Caco-2 (cell line): ENCODE data around the gene SESN1. TPM values are rescaled to one million over a fixed set of nuclear protein-coding genes. Genes with fewer than 3 reads are reported as not detected.

Source experiments
- BruUV-seq: library from RNA; stranded (reverse); fragments of 400-500 nt; replicated peaks from 2 replicates; lab custom pipeline; 2021; lab: Mats Ljungman, UMichigan
- CTCF ChIA-PET: fragments of 300-600 bp; sonication (Branson Sonifier 250); formaldehyde crosslinking; loops from one replicate; lab custom pipeline; 2022; ENCODE audit warnings: antibody characterized with exemption; lab: Charles Lee
- POLR2A ChIA-PET: fragments of 300-600 bp; sonication (Branson Sonifier 250); formaldehyde crosslinking; loops from one replicate; lab custom pipeline; 2022; ENCODE audit warnings: antibody characterized with exemption; lab: Charles Lee
- DNase-seq, 2 experiments: peaks; one replicate each; pipeline versions ENCODE4 v3.0.0 to v3.0.0-alpha.2; 2020 to 2022
- H3K27me3 ChIP-seq: replicated peaks from 2 replicates; pipeline ENCODE4 v1.6.0; 2011; ENCODE audit warnings: low read length; ENCODE audit not compliant: control insufficient read depth, insufficient read depth
- H3K36me3 ChIP-seq: 2 replicates; pipeline ENCODE4 v1.5.1; 2011; ENCODE audit warnings: low read length; ENCODE audit not compliant: control insufficient read depth, insufficient read depth
- H3K4me1 ChIP-seq: fragments of 250-450 bp; sonication (Bioruptor Pico); 2 replicates; pipeline ENCODE4 v1.5.1; 2020; ENCODE audit warnings: mild to moderate bottlenecking
- H3K4me3 ChIP-seq: 2 replicates; pipeline ENCODE4 v1.5.1; 2011; ENCODE audit warnings: low read depth, mild to moderate bottlenecking, control low read depth, low read length
- H3K9me3 ChIP-seq: fragments of 250-450 bp; sonication (Bioruptor Pico); 2 replicates; pipeline ENCODE4 v1.5.1; 2020; ENCODE audit warnings: mild to moderate bottlenecking, moderate library complexity
- H3K27ac Mint-ChIP-seq: one replicate; pipeline ENCODE4 v1.8.0; 2022; ENCODE audit warnings: mixed read lengths; ENCODE audit not compliant: unreplicated experiment
- H3K27me3 Mint-ChIP-seq: one replicate; pipeline ENCODE4 v1.8.0; 2022; ENCODE audit warnings: mixed read lengths; ENCODE audit not compliant: insufficient read depth, unreplicated experiment
- H3K36me3 Mint-ChIP-seq: one replicate; pipeline ENCODE4 v1.8.0; 2022; ENCODE audit warnings: mild to moderate bottlenecking, mixed read lengths; ENCODE audit not compliant: insufficient read depth, unreplicated experiment
- H3K4me1 Mint-ChIP-seq: one replicate; pipeline ENCODE4 v1.8.0; 2022; ENCODE audit warnings: low read depth, mixed read lengths; ENCODE audit not compliant: unreplicated experiment
- H3K4me3 Mint-ChIP-seq: one replicate; pipeline ENCODE4 v1.8.0; 2022; ENCODE audit warnings: mild to moderate bottlenecking, moderate library complexity, mixed read lengths; ENCODE audit not compliant: unreplicated experiment
- H3K9me3 Mint-ChIP-seq: one replicate; pipeline ENCODE4 v1.8.0; 2022; ENCODE audit warnings: mixed read lengths; ENCODE audit not compliant: unreplicated experiment
- intact Hi-C: fragments of 100-400 bp; cut with micrococcal nuclease; formaldehyde crosslinking; loops from one replicate; pipeline ENCODE4 v1.10.0; 2022; ENCODE audit not compliant: unreplicated experiment
- total RNA-seq: library from RNA; stranded (reverse); gene quantifications from 2 replicates; pipeline ENCODE4 v1.2.3, GENCODE V29; 2022
- TF ChIP-seq, protein P1 (sequence below), 2 experiments: fragments of 200-600 bp in 1 of 2; IDR thresholded peaks; 1 replicate in 1 of 2; 2 replicates in 1 of 2; pipeline versions ENCODE4 v1.5.1 to v1.8.0; 2011 to 2022; ENCODE audit warnings: antibody characterized with exemption in 1 of 2, control low read depth in 1 of 2, inconsistent platforms in 1 of 2, low read depth in 1 of 2, low read length in 1 of 2, mild to moderate bottlenecking in 1 of 2, moderate library complexity in 1 of 2; ENCODE audit not compliant: insufficient read depth in 1 of 2, severe bottlenecking in 1 of 2, unreplicated experiment in 1 of 2

SESN1 gene
- total RNA-seq, 1 experiment from 2014 or later, result 21.9 TPM

DNA sequence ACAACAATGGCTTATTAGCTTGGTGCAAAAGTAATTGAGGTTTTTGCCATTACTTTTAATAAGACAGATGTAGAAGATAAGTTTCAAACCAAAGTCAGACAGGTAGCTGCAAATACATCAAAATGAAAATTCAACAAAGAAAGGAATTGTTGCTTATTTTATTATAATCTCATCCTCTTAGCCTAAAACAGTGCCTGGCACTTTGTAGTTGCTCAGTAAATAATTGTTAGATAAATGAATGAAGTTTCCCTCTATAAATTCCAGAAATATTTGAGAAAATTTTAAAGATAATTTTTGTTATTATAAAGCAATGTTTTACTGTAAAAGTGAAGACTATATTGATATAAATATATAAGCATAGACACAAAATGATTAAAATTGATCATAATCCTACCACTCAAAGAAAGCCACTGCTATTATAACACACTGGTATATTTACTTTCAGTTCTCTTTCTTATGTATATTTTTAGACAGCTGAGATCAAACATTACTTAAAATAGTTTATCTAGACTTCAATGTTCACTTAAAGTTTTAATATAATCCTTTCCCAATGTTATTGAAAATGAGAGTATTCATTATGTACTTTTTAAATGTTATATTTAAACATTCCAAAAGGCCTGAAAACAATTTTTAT lies 42.5 kb downstream of the SESN1 start:
- intact Hi-C loops, result no loop called here
- no peaks in the 10 kb centered on the region for H3K36me3 ChIP-seq
- no peaks in the 10 kb centered on the region for H3K9me3 ChIP-seq
- peaks cover 42% of the 10 kb centered on the region for H3K4me1 Mint-ChIP-seq
- H3K4me3 ChIP-seq, result no peak overlapping the region
- H3K4me1 ChIP-seq, result peaks cover 47% of the 10 kb centered on the region
- BruUV-seq, result no TSS peak
- no peak overlapping the region for H3K4me3 Mint-ChIP-seq
- no peaks in the 10 kb centered on the region for H3K27me3 Mint-ChIP-seq
- peaks cover 9% of the 10 kb centered on the region for H3K9me3 Mint-ChIP-seq
- H3K27me3 ChIP-seq, result no peaks in the 10 kb centered on the region
- DNase-seq, result no peak
- POLR2A ChIA-PET, result no interaction called here
- peaks cover 4% of the 10 kb centered on the region for H3K36me3 Mint-ChIP-seq
- no peak overlapping the region for H3K27ac Mint-ChIP-seq
- TF ChIP-seq, protein P1, sequence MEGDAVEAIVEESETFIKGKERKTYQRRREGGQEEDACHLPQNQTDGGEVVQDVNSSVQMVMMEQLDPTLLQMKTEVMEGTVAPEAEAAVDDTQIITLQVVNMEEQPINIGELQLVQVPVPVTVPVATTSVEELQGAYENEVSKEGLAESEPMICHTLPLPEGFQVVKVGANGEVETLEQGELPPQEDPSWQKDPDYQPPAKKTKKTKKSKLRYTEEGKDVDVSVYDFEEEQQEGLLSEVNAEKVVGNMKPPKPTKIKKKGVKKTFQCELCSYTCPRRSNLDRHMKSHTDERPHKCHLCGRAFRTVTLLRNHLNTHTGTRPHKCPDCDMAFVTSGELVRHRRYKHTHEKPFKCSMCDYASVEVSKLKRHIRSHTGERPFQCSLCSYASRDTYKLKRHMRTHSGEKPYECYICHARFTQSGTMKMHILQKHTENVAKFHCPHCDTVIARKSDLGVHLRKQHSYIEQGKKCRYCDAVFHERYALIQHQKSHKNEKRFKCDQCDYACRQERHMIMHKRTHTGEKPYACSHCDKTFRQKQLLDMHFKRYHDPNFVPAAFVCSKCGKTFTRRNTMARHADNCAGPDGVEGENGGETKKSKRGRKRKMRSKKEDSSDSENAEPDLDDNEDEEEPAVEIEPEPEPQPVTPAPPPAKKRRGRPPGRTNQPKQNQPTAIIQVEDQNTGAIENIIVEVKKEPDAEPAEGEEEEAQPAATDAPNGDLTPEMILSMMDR (IDR thresholded peaks at IDR 0.05; ENCODE audit: insufficient read depth in 1 of 2, low read depth in 1 of 2, low read length in 1 of 2, severe bottlenecking in 1 of 2, unreplicated experiment in 1 of 2), result no peak
- CTCF ChIA-PET, result no interaction called here

DNA sequence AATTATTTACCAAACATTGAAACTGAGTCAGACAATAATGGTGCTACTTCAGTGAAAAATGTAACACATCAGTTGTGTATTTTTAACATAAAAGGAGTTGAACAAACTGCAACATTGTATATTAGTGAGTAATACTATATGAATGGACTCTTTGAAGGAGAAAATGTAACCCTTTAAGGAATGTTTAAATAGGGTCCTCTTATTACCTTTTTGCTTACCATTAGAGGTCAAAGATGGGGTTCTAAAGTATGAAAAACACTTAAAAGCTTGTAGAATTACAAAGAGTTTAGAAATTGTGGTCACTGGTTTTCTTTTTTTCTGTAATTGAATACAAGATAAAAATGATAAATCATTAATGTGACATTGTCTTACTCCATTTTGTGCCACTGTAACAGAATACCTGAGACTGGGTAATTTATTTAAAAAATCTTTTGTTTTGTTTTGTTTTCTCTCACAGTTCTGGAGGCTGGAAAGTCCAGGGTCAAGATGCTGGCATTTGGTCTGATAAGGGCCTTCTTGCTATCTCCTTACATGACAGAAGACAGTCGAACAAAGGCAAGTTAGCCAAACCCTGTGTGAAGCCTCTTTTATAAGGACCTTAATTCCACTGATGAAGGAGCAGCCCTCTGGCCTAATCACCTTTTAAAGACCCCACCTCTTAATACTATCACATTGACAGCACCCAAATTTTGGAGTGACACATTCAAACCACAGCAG lies 43.2 kb downstream of the SESN1 start:
- H3K36me3 Mint-ChIP-seq, result peaks cover 4% of the 10 kb centered on the region
- no peaks in the 10 kb centered on the region for H3K36me3 ChIP-seq
- TF ChIP-seq, protein P1 (IDR thresholded peaks at IDR 0.05; ENCODE audit: insufficient read depth in 1 of 2, low read depth in 1 of 2, low read length in 1 of 2, severe bottlenecking in 1 of 2, unreplicated experiment in 1 of 2), result no peak

DNA sequence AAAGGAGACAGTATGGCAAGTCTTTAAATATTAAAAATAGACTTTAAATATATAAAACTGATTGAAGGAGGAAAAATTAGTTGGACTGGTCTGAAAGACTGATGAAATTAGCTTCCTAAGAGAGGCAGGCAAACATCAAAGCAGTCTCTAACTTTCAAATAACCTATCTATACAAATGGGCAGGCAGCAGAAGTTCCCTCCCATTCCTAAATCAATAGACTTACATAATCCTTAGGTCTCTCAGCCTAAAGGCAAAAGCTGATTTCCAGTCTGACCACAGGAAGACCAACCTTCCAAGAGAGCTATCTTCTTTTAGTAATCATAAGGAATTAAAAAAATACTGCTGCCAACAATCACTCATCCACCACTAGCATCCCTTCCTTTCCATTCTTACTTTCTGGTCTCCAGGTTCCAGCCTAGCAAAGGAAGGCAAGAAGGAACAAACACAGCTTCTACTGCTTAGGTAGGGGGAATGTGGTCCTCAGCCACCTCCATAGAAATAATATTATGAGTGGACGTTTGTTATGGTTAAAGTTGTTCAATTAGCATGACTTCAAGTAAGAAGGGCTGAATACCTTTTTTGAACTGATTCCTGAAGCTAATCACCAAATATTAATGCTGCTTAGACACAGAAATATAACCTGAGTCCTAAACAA lies 44.1 kb downstream of the SESN1 start:
- CTCF ChIA-PET, result interaction anchor here (1.0 kb wide), 1 partner anchor 22 kb away, joined by 7 read pairs; no protein-coding TSS in a partner anchor
- TF ChIP-seq, protein P1 (IDR thresholded peaks at IDR 0.05; ENCODE audit: insufficient read depth in 1 of 2, low read depth in 1 of 2, low read length in 1 of 2, severe bottlenecking in 1 of 2, unreplicated experiment in 1 of 2), result no peak
- Histone ChIP-seq H3K4me1 (peaks cover 49% of the 10 kb centered on the region), H3K36me3 (no peaks in the 10 kb centered on the region), H3K9me3 (no peaks in the 10 kb centered on the region), H3K4me3 (no peak overlapping the region), H3K27me3 (no peaks in the 10 kb centered on the region)
- intact Hi-C loops, result no loop called here
- no peak for DNase-seq
- Mint-ChIP-seq H3K4me1 (peaks cover 45% of the 10 kb centered on the region), H3K36me3 (peaks cover 4% of the 10 kb centered on the region), H3K27me3 (no peaks in the 10 kb centered on the region), H3K4me3 (no peak overlapping the region), H3K9me3 (peaks cover 9% of the 10 kb centered on the region), H3K27ac (no peak overlapping the region)
- no TSS peak for BruUV-seq
- POLR2A ChIA-PET, result no interaction called here

More for the DNA sequence above, 43.2 kb downstream of the SESN1 start:
- Histone ChIP-seq H3K4me3 (no peak overlapping the region), H3K4me1 (peaks cover 47% of the 10 kb centered on the region), H3K27me3 (no peaks in the 10 kb centered on the region), H3K9me3 (no peaks in the 10 kb centered on the region)
- Mint-ChIP-seq H3K27me3 (no peaks in the 10 kb centered on the region), H3K4me3 (no peak overlapping the region), H3K9me3 (peaks cover 9% of the 10 kb centered on the region), H3K27ac (no peak overlapping the region), H3K4me1 (peaks cover 42% of the 10 kb centered on the region)
- BruUV-seq, result no TSS peak
- POLR2A ChIA-PET, result no interaction called here
- DNase-seq, result no peak
- CTCF ChIA-PET, result no interaction called here
- intact Hi-C loops, result no loop called here
